ENCODE results near the gene OMG.
A peak's percentile ranks its signal among the peaks of the same experiment; 100 is the strongest.
"Not testable (repeated sequence)": the region's sequence is repeated elsewhere in the genome, so short reads cannot be mapped to it uniquely, and the experiment has no call there.

The OMG gene

DNA sequence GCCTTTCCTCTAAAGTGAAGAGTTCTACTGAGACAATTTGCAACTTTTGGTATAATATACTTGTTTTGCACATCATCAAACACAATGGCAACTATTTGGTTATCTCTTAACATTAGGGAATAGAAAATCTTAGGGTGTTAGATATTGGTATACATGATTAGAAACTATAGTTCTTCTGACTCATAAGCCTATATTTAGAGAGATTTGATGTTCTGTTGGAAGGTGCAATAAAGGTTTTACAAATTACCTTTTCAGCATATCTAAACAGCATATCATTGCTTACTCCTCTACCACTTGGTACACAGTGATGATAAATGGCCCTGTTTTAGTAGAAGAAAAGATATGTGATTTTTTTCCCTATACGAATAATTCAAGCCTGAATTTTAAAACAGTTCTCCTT lies 10.6 kb upstream of the OMG start:
- DNase-seq, result no peak

GRCh38 chr17:31299624-31300023 lies 2.6 kb upstream of the OMG start:
- DNase-seq, result no peak

DNA sequence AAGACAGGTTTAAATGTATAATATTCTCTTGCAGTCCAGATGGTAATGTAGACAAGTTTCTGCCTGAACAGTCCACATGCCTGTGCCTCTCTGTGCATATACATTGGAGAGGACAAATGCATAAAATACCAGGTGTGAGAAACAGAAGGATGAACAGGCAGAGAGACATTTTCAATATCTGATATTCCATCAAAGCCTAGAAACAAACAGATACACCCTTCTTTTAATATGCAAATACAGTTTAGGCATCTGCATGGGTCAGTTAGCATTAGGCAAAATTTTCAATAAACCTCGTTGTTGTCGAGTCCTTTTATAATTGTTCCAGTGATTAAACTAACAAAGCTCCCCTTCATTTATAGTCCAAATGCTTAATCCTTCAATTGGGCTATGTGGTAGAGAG lies 897 bp downstream of the OMG start:
- DNase-seq, result peak in 1 of 2 experiments; percentile 6

DNA sequence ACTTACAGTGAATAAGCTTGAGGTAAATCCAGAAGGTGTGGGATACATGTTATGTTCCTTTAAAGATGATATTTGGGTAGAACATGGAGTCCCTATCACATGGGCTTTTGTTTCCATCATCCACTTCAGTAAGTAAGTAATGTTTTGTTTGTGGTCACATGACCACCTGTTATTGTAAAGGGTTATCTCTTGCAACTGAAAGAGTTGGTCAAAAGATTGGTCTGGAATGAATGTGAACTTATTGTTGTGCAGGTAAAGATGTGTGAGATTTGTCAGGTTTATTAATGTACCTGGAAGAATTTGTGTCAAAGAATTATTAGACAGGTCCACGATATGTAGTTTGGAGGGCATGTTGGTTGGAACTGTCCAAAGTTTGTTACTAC lies 1.6 kb downstream of the OMG start:
- DNase-seq, result no peak

DNA sequence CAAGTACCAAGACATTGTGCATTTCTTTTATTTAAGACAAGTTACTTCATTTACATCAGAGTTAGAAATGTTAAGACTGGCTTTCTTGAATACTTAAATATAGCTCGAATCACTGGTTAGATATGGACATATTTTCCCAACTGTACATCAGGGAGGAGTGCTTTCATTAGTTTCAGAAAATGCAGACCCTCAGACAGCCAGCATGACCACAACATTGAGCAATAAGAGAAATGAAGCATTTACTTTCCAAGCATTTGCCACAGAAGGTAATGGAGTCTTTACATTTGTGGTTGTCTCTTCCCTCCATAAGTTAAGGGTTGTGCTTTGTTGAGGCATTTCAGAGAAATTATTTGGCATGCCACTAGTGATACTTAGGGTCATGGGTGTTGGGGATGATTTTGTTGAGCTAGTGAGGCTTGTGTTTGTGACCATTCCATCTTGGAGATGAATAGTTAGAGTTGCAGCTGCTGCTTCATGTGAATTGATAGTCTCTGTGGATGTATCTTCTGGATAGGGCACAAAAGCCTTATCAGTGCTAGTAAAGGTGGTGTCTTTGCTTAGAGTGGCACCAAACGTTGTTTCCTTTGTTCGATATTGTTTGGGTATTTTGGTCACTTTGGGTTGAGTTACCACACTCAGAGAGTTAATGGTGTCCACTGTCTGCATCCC lies 2.1 kb downstream of the OMG start:
- DNase-seq, result no peak

GRCh38 chr17:31294231-31294630 lies 2.8 kb downstream of the OMG start:
- DNase-seq, result no peak

DNA sequence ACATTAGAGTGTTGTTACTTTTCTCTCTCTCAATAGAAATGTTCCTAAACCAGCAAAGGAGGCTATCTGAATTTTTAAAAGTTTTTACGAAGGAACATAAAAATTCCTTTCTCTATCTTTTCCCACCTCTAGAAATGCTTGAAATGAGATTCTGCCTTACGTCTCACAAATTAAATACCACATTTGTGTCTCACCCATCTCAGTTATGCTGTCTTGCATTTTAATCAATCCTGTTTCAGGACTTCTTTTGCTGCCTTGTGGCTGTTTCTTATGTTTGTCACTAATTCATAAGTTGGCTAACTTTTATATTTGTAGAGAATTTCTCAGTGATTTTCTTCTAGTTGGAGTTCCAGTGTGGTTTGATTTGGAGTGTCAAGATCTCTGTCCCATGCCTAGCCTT lies 3.5 kb downstream of the OMG start:
- no peak for DNase-seq

GRCh38 chr17:31291820-31292219 lies 5.2 kb downstream of the OMG start:
- no peak for DNase-seq

GRCh38 chr17:31289790-31290189 lies 7.2 kb downstream of the OMG start:
- no peak for DNase-seq

DNA sequence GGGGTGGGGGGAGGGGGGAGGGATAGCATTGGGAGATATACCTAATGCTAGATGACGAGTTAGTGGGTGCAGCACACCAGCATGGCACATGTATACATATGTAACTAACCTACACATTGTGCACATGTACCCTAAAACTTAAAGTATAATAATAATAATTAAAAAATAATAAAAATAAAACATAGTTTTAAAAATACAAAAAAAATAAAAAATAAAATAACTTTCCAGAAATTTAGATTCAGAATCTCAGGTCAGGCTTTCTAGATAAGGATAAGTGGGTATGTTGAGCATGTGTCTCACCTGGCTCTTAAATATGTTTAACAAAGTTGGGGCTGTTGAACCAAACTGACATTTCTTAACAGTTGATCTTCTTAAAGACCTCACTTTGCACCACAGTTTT lies 9.1 kb downstream of the OMG start:
- DNase-seq, result not testable (repeated sequence)

DNA sequence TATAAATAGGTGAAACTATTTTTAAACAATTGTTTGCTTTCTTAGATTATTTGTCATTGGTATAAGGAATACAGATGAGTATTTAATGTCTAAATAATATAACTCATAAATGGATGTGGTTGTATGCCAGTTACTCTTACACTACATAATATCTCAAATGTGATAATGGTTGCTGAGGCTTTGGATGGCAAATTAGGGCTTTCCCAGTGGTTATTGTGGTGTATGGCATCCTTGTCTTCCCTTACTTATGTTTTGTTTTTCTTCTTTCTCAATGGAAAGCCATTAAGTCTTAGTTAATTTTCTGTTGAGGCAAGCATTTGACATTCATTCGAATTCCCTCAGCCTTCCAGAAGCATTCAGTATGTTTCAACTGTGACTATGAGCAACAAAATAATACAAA lies 10.5 kb downstream of the OMG start:
- no peak for DNase-seq

DNA sequence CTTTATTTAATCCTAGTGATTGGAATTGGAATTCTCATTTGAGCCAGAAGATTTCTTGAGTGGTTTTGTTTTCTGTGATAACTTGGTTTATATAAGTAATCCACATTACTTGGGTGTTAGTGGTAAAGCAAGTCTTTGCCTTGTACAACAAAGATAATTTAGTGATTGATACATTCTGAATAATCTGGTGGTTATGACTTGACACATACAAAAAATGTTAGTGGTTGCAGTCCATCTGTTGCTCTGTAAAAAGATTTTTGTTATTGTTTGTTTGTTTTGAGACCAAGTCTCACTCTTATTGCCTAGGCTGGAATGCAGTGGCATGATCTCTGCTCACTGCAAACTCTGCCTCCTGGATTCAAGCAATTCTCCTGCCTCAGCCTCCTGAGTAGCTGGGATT lies 13.2 kb downstream of the OMG start:
- no peak for DNase-seq

GRCh38 chr17:31281061-31281460 lies 16.0 kb downstream of the OMG start:
- no peak for DNase-seq

DNA sequence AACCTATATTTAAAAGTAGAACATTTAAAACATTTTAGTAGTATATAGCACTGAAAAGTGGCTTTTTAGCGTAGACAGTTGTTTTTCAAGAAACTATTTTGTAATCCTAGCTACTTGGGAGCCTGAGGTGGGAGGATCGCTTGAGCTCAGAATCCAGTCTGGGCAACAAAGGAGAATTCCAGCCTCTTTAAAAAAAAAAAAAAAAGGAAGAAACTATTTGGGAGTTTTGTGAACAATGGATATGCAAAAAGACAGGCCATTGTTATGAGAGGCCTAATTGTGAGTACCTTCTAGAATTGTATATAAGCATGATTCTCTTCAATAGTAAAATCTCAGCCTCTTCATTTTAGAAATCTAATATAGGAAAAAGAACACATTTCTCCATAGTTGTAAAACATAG lies 17.6 kb downstream of the OMG start:
- DNase-seq, result no peak

- DNase-seq, result no peak
These were observed 21.9 kb downstream of the OMG start for GRCh38 chr17:31275116-31275515.

DNA sequence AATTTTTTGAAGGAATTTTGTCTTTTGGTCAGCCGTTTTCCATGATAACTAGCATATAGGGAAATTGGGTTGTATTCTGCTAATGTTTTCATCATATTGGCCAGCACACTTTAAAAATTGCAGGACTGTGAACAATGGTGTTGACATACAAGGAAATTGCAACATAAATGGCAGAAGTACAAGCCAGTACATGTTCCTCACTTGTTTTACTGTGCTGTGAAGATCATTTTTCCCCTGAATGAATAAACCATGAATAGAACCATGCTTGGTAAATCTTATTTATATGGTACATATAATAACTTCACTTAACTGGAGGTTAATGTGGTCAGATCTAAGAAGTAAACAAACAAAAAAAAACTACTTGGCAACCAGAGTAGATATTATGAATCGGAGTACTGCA lies 22.8 kb downstream of the OMG start:
- no peak for DNase-seq

- DNase-seq, result no peak
These were observed 23.5 kb downstream of the OMG start for GRCh38 chr17:31273516-31273915.

DNA sequence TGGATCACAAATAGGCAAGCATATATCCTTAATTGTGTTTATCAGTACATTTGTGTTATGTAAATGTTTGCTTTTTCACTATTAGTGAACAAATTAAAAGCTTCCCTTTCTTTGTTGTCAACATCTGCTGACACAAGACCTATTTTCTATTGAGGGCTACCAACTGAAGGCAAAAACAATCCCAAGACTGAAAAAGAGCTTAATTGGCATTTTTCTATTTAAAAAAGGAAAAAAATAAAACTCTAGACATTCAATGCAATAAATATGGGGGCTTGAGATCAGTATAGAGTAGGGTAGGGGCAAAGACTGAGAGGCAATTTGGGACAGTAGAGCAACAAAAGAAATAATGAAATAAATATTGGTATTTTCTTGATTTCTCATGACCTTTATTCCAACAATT lies 24.2 kb downstream of the OMG start:
- DNase-seq, result no peak

GRCh38 chr17:31272236-31272635 lies 24.8 kb downstream of the OMG start:
- no peak for DNase-seq

- no peak for DNase-seq
These were observed 27.5 kb downstream of the OMG start for GRCh38 chr17:31269578-31269983.

DNA sequence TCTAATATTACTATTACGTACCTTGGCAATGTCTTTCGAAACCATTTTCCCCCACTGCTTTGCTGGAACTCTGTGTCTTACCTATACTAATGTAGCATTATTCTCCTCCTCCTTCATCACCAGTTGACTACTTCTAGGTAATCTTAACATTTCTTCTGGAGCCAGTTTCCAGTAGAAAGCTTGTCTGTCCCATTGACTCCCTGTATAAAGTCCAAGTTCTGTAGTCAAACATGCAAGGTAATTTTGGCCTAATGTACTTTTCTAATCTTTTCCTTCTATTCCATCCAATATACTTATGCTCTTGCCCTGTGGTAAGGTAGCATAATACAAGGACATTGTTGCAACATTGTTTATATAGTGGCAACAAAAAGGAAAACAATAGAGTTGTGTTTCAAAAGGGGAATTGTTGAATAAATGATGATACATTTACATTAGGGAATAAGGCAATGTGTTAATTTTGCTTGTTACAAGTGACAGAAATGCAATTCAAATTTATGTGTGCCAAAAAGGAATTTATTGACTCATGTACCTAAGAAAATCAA lies 27.9 kb downstream of the OMG start:
- no peak for DNase-seq

- no peak for DNase-seq
These were observed 31.0 kb downstream of the OMG start for GRCh38 chr17:31266042-31266441.

DNA sequence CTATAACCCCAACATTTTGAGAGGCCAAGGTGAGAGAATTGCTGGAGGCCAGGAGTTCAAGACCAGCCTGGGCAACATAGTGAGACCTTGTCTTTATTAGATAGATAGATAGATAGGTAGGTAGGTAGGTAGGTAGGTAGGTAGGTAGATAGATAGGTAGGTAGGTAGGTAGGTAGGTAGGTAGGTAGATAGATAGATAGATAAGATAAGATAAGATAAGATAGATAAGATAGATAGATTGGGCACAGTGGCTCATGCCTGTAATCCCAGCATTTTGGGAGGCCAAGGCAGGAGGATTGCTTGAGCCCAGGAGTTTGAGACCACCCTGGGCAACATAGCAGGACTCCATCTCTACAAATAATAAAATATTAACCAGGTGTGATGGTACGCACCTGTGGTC lies 34.1 kb downstream of the OMG start:
- DNase-seq, result not testable (repeated sequence)

DNA sequence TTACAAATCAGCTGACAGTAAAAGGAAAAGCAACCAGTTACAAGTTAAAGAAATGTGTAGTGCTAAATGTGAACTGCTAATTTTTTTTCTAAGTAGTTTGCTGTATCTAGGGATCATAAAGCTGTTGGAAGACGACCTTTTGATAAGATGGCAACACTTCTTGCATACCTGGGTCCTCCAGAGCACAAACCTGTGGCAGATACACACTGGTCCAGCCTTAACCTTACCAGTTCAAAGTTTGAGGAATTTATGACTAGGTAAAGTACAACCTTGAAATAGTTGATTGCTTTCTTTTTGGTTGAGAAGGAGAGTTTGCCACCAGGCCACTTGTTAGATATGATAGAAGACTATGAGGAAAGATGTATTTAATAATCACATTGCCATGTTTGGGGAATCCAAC lies 35.4 kb downstream of the OMG start:
- DNase-seq, result no peak

GRCh38 chr17:31260151-31260550 lies 36.9 kb downstream of the OMG start:
- DNase-seq, result no peak

Measured in cerebellar nuclear complex (tissue), 1 donor.